Measurements from ENCODE around the gene KPNA5. TPM values are rescaled to one million over a fixed set of nuclear protein-coding genes. Genes with fewer than 3 reads are reported as not detected.

The KPNA5 gene
- total and polyA plus RNA-seq, 2 of the 13 experiments (the other 11 are each of a cell fraction or from before 2014, with no cell fraction given): 5.3 to 13.0 TPM

DNA sequence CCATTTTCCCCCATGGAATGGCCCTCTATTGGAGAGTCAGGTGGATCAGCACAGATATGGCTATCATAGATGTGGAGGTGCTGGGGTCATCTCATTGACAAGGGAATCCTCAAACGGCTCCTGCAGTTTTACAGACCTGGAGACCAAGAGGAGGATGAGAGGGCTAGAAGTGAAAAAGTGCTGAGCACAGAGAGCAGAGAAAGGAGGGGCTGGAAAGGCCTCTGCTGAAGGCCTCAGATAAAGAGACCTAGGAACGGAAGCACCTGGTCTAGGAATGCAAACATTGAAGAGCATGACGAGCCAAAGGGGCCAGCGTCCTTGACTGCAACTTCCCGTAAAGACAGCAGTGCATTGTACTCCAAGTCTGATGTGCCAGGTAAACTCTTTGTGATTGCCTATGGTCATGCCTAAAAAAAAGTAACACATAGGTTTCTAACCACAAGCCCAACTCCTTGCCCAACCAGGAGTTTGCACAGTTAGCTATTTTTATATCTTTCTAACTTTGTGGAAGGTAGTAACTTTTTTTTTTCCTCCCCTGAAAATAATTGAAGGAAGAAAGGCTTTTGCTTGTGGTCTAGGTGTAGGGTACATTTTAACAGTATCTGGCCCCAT lies 49.5 kb upstream of the KPNA5 start (continued):
- TF ChIP-seq ZNF33A (CRISPR knock-in tag; IDR thresholded peaks at IDR 0.05; ENCODE audit: borderline replicate concordance) (peak; percentile 42; the same call in 1 of the 2 replicates), ZNF496 (CRISPR knock-in tag; IDR thresholded peaks at IDR 0.05; ENCODE audit: insufficient replicate concordance) (no peak), CEBPG (CRISPR knock-in tag; IDR thresholded peaks at IDR 0.05) (peak; percentile 84), AKAP8 (CRISPR knock-in tag; IDR thresholded peaks at IDR 0.05) (no peak; the same call in 1 of the 2 replicates), NFKB2 (CRISPR knock-in tag; IDR thresholded peaks at IDR 0.05; ENCODE audit: borderline replicate concordance) (no peak), MYC (CRISPR knock-in tag; IDR thresholded peaks at IDR 0.05; ENCODE audit: borderline replicate concordance) (peak; percentile 77; the same call in 1 of the 2 replicates), SALL2 (CRISPR knock-in tag; IDR thresholded peaks at IDR 0.05) (peak; percentile 85; the same call in 1 of the 2 replicates), ZFP90 (CRISPR knock-in tag; IDR thresholded peaks at IDR 0.05; ENCODE audit: borderline replicate concordance) (peak; percentile 74; the same call in 1 of the 2 replicates)
- TF ChIP-seq, protein P1, sequence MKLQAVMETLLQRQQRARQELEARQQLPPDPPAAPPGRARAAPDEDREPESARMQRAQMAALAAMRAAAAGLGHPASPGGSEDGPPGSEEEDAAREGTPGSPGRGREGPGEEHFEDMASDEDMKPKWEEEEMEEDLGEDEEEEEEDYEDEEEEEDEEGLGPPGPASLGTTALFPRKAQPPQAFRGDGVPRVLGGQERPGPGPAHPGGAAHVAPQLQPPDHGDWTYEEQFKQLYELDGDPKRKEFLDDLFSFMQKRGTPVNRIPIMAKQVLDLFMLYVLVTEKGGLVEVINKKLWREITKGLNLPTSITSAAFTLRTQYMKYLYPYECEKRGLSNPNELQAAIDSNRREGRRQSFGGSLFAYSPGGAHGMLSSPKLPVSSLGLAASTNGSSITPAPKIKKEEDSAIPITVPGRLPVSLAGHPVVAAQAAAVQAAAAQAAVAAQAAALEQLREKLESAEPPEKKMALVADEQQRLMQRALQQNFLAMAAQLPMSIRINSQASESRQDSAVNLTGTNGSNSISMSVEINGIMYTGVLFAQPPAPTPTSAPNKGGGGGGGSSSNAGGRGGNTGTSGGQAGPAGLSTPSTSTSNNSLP (IDR thresholded peaks at IDR 0.05; ENCODE audit: low read depth, low read length): peak; percentile 62; the same call in 1 of the 2 replicates
- TF ChIP-seq, protein P2, sequence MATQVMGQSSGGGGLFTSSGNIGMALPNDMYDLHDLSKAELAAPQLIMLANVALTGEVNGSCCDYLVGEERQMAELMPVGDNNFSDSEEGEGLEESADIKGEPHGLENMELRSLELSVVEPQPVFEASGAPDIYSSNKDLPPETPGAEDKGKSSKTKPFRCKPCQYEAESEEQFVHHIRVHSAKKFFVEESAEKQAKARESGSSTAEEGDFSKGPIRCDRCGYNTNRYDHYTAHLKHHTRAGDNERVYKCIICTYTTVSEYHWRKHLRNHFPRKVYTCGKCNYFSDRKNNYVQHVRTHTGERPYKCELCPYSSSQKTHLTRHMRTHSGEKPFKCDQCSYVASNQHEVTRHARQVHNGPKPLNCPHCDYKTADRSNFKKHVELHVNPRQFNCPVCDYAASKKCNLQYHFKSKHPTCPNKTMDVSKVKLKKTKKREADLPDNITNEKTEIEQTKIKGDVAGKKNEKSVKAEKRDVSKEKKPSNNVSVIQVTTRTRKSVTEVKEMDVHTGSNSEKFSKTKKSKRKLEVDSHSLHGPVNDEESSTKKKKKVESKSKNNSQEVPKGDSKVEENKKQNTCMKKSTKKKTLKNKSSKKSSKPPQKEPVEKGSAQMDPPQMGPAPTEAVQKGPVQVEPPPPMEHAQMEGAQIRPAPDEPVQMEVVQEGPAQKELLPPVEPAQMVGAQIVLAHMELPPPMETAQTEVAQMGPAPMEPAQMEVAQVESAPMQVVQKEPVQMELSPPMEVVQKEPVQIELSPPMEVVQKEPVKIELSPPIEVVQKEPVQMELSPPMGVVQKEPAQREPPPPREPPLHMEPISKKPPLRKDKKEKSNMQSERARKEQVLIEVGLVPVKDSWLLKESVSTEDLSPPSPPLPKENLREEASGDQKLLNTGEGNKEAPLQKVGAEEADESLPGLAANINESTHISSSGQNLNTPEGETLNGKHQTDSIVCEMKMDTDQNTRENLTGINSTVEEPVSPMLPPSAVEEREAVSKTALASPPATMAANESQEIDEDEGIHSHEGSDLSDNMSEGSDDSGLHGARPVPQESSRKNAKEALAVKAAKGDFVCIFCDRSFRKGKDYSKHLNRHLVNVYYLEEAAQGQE (IDR thresholded peaks at IDR 0.05; ENCODE audit: borderline replicate concordance in 1 of 2, low read depth in 1 of 2, low read length in 2 of 2): 0 out of 4 replicates have a peak, but pooled peaks of 1 of the 2 experiments have one; percentile 71
- TF ChIP-seq, protein P3, sequence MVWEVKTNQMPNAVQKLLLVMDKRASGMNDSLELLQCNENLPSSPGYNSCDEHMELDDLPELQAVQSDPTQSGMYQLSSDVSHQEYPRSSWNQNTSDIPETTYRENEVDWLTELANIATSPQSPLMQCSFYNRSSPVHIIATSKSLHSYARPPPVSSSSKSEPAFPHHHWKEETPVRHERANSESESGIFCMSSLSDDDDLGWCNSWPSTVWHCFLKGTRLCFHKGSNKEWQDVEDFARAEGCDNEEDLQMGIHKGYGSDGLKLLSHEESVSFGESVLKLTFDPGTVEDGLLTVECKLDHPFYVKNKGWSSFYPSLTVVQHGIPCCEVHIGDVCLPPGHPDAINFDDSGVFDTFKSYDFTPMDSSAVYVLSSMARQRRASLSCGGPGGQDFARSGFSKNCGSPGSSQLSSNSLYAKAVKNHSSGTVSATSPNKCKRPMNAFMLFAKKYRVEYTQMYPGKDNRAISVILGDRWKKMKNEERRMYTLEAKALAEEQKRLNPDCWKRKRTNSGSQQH (CRISPR knock-in tag; IDR thresholded peaks at IDR 0.05; ENCODE audit: low read depth): peak; percentile 66; the same call in 1 of the 2 replicates
- TF ChIP-seq, protein P4, sequence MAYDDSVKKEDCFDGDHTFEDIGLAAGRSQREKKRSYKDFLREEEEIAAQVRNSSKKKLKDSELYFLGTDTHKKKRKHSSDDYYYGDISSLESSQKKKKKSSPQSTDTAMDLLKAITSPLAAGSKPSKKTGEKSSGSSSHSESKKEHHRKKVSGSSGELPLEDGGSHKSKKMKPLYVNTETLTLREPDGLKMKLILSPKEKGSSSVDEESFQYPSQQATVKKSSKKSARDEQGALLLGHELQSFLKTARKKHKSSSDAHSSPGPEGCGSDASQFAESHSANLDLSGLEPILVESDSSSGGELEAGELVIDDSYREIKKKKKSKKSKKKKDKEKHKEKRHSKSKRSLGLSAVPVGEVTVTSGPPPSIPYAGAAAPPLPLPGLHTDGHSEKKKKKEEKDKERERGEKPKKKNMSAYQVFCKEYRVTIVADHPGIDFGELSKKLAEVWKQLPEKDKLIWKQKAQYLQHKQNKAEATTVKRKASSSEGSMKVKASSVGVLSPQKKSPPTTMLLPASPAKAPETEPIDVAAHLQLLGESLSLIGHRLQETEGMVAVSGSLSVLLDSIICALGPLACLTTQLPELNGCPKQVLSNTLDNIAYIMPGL (CRISPR knock-in tag; IDR thresholded peaks at IDR 0.05; ENCODE audit: borderline replicate concordance in 1 of 2, low read depth in 1 of 2): peak; percentile 36 to 67; a peak in 2 of 4 replicates
- TF ChIP-seq, protein P5, sequence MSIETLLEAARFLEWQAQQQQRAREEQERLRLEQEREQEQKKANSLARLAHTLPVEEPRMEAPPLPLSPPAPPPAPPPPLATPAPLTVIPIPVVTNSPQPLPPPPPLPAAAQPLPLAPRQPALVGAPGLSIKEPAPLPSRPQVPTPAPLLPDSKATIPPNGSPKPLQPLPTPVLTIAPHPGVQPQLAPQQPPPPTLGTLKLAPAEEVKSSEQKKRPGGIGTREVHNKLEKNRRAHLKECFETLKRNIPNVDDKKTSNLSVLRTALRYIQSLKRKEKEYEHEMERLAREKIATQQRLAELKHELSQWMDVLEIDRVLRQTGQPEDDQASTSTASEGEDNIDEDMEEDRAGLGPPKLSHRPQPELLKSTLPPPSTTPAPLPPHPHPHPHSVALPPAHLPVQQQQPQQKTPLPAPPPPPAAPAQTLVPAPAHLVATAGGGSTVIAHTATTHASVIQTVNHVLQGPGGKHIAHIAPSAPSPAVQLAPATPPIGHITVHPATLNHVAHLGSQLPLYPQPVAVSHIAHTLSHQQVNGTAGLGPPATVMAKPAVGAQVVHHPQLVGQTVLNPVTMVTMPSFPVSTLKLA (IDR thresholded peaks at IDR 0.05): peak; percentile 39; the same call in 1 of the 2 replicates
